Measurements from ENCODE around the gene KIF21A.

The KIF21A gene

GRCh38 chr12:39329018-39329417 lies 113.9 kb downstream of the KIF21A start:
- no peaks in the 10 kb centered on the region for H3K4me1 ChIP-seq (ENCODE audit: control insufficient read depth, low read depth, low read length)
- H3K18ac ChIP-seq (ENCODE audit: low read length): no peak overlapping the region
- no peaks in the 10 kb centered on the region for H3K79me1 ChIP-seq (ENCODE audit: low read length)
- no peak overlapping the region for H2BK15ac ChIP-seq (replicated peaks; ENCODE audit: low read depth)
- DNase-seq: no peak
- H2BK120ac ChIP-seq (ENCODE audit: low read depth, low read length): no peak overlapping the region
- H3K4me3 ChIP-seq (ENCODE audit: low read length): no peak overlapping the region
- no peaks in the 10 kb centered on the region for H3K79me2 ChIP-seq (ENCODE audit: control insufficient read depth, insufficient read depth, low read length)
- no peaks in the 10 kb centered on the region for H3K36me3 ChIP-seq (ENCODE audit: control insufficient read depth, insufficient read depth, low read length)
- H4K8ac ChIP-seq (ENCODE audit: low read depth, low read length): no peak overlapping the region
- H2BK5ac ChIP-seq (ENCODE audit: low read length): no peak overlapping the region
- H3K4ac ChIP-seq (ENCODE audit: low read depth, low read length): no peak overlapping the region
- no peak overlapping the region for H3K9ac ChIP-seq (ENCODE audit: low read length)
- no peak overlapping the region for H3K23ac ChIP-seq (ENCODE audit: low read length)
- no CpG with 5 or more reads among the region's 1 CpG for WGBS (ENCODE audit: extremely low coverage, insufficient coverage, low lambda C conversion rate)
- no peak overlapping the region for H3K27ac ChIP-seq (ENCODE audit: low read depth, low read length)
- H3K56ac ChIP-seq (ENCODE audit: low read length): no peak overlapping the region
- H3K4me2 ChIP-seq (ENCODE audit: low read length): no peak overlapping the region
- no peak overlapping the region for H2AK5ac ChIP-seq (ENCODE audit: low read length)
- H4K5ac ChIP-seq (ENCODE audit: low read length): no peak overlapping the region
- no peaks in the 10 kb centered on the region for H3K27me3 ChIP-seq (ENCODE audit: insufficient read depth, low read length, poor library complexity)

DNA sequence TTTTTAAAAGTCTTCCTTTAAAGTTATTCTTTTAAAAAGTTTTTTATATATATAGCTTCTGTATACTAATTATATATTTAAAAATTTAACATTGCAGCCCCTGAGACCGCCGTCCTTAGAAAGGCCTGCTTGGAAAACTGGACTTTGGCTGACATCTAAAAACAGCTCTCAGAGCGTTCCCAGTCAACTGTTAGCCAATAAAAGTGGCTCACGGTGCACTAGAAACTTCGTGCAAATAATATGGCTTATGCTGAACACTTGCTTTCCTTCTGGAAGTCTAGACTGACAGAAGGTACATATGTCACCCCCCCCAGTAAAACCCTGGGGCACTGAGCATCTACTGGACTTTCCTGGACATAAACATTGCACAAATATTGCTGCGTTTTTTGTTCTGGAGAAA lies 115.0 kb downstream of the KIF21A start:
- Histone ChIP-seq H3K27me3 (ENCODE audit: insufficient read depth, low read length, poor library complexity) (no peaks in the 10 kb centered on the region), H2BK5ac (ENCODE audit: low read length) (no peak overlapping the region), H3K4me2 (ENCODE audit: low read length) (no peak overlapping the region), H3K4me1 (ENCODE audit: control insufficient read depth, low read depth, low read length) (no peaks in the 10 kb centered on the region), H3K56ac (ENCODE audit: low read length) (no peak overlapping the region), H4K8ac (ENCODE audit: low read depth, low read length) (no peak overlapping the region), H3K79me2 (ENCODE audit: control insufficient read depth, insufficient read depth, low read length) (no peaks in the 10 kb centered on the region), H3K4ac (ENCODE audit: low read depth, low read length) (no peak overlapping the region), H2BK120ac (ENCODE audit: low read depth, low read length) (no peak overlapping the region), H3K23ac (ENCODE audit: low read length) (no peak overlapping the region), H3K4me3 (ENCODE audit: low read length) (no peak overlapping the region), H3K36me3 (ENCODE audit: control insufficient read depth, insufficient read depth, low read length) (no peaks in the 10 kb centered on the region), H3K27ac (ENCODE audit: low read depth, low read length) (no peak overlapping the region), H2AK5ac (ENCODE audit: low read length) (no peak overlapping the region), H3K9ac (ENCODE audit: low read length) (no peak overlapping the region), H3K18ac (ENCODE audit: low read length) (no peak overlapping the region), H2BK15ac (replicated peaks; ENCODE audit: low read depth) (no peak overlapping the region), H4K5ac (ENCODE audit: low read length) (no peak overlapping the region), H3K79me1 (ENCODE audit: low read length) (no peaks in the 10 kb centered on the region)
- no peak for DNase-seq
- WGBS (ENCODE audit: extremely low coverage, insufficient coverage, low lambda C conversion rate): no CpG with 5 or more reads among the region's 6 CpGs

- H3K79me1 ChIP-seq (ENCODE audit: low read length): no peaks in the 10 kb centered on the region
- no peak overlapping the region for H2BK15ac ChIP-seq (replicated peaks; ENCODE audit: low read depth)
- H3K27ac ChIP-seq (ENCODE audit: low read depth, low read length): no peak overlapping the region
- no peak overlapping the region for H3K23ac ChIP-seq (ENCODE audit: low read length)
- H4K8ac ChIP-seq (ENCODE audit: low read depth, low read length): no peak overlapping the region
- no peak overlapping the region for H2AK5ac ChIP-seq (ENCODE audit: low read length)
- H3K4me1 ChIP-seq (ENCODE audit: control insufficient read depth, low read depth, low read length): no peaks in the 10 kb centered on the region
- H2BK5ac ChIP-seq (ENCODE audit: low read length): no peak overlapping the region
- H3K18ac ChIP-seq (ENCODE audit: low read length): no peak overlapping the region
- no peak overlapping the region for H3K56ac ChIP-seq (ENCODE audit: low read length)
- no peaks in the 10 kb centered on the region for H3K36me3 ChIP-seq (ENCODE audit: control insufficient read depth, insufficient read depth, low read length)
- H3K4me3 ChIP-seq (ENCODE audit: low read length): no peak overlapping the region
- no peak overlapping the region for H3K4me2 ChIP-seq (ENCODE audit: low read length)
- no peak overlapping the region for H3K4ac ChIP-seq (ENCODE audit: low read depth, low read length)
- H3K79me2 ChIP-seq (ENCODE audit: control insufficient read depth, insufficient read depth, low read length): no peaks in the 10 kb centered on the region
- no peak overlapping the region for H2BK120ac ChIP-seq (ENCODE audit: low read depth, low read length)
- WGBS (ENCODE audit: extremely low coverage, insufficient coverage, low lambda C conversion rate): no CpG with 5 or more reads among the region's 1 CpG
- H3K27me3 ChIP-seq (ENCODE audit: insufficient read depth, low read length, poor library complexity): no peaks in the 10 kb centered on the region
- H4K5ac ChIP-seq (ENCODE audit: low read length): no peak overlapping the region
- no peak overlapping the region for H3K9ac ChIP-seq (ENCODE audit: low read length)
- DNase-seq: peak; percentile 13
Measured at GRCh38 chr12:39327510-39327909, 115.4 kb downstream of the KIF21A start.

DNA sequence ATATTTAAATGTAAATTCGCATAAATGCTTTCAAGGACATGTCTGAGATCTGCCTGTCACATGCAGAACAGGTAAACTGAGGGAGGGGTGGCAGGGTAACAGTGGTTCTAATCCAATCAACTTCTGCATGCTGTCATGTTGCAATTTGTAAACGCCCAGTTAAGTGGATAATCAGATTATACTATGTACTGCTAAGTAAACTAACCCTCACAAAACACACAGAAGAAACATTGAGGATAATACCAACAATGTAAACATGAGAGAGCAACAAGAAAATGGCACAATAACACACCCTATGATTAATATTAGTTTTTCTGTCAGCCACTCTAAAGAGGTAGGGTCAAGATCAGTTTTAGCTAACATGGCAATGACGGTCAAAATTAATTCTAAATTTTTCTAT lies 123.7 kb downstream of the KIF21A start:
- WGBS (ENCODE audit: extremely low coverage, insufficient coverage, low lambda C conversion rate): no CpG with 5 or more reads among the region's 3 CpGs

DNA sequence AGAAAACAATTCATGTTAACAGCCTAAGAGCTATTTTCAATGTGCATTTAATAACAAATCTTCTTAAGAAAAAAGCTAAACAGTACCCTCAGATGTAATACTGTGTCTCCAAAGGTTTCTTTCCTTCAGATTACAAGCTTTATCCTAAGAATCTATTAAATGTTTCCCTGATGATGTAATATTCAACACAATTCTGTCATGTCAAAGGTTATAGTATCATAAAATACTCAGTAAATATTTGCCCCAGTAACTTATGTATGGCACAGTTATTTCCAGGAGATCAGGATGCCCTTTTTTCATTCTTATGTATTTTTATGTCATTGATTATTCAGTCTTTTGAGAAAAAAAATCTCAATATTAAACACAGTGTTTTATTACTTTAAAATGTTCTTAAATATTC lies 128.4 kb downstream of the KIF21A start:
- no peak overlapping the region for H3K18ac ChIP-seq (ENCODE audit: low read length)
- no peaks in the 10 kb centered on the region for H3K79me1 ChIP-seq (ENCODE audit: low read length)
- no peak overlapping the region for H3K4me2 ChIP-seq (ENCODE audit: low read length)
- H3K23ac ChIP-seq (ENCODE audit: low read length): no peak overlapping the region
- H3K4me3 ChIP-seq (ENCODE audit: low read length): no peak overlapping the region
- no peak overlapping the region for H3K56ac ChIP-seq (ENCODE audit: low read length)
- no peaks in the 10 kb centered on the region for H3K79me2 ChIP-seq (ENCODE audit: control insufficient read depth, insufficient read depth, low read length)
- no peaks in the 10 kb centered on the region for H3K36me3 ChIP-seq (ENCODE audit: control insufficient read depth, insufficient read depth, low read length)
- H2BK15ac ChIP-seq (replicated peaks; ENCODE audit: low read depth): no peak overlapping the region
- H3K9ac ChIP-seq (ENCODE audit: low read length): no peak overlapping the region
- H3K4me1 ChIP-seq (ENCODE audit: control insufficient read depth, low read depth, low read length): no peaks in the 10 kb centered on the region
- DNase-seq: no peak
- H4K5ac ChIP-seq (ENCODE audit: low read length): no peak overlapping the region
- no peak overlapping the region for H2BK5ac ChIP-seq (ENCODE audit: low read length)
- H3K27me3 ChIP-seq (ENCODE audit: insufficient read depth, low read length, poor library complexity): no peaks in the 10 kb centered on the region
- no peak overlapping the region for H2AK5ac ChIP-seq (ENCODE audit: low read length)
- H2BK120ac ChIP-seq (ENCODE audit: low read depth, low read length): no peak overlapping the region
- H3K4ac ChIP-seq (ENCODE audit: low read depth, low read length): no peak overlapping the region
- H4K8ac ChIP-seq (ENCODE audit: low read depth, low read length): no peak overlapping the region
- H3K27ac ChIP-seq (ENCODE audit: low read depth, low read length): no peak overlapping the region

More for the DNA sequence above, 123.7 kb downstream of the KIF21A start:
- no peak overlapping the region for H2BK120ac ChIP-seq (ENCODE audit: low read depth, low read length)
- no peaks in the 10 kb centered on the region for H3K4me1 ChIP-seq (ENCODE audit: control insufficient read depth, low read depth, low read length)
- H3K36me3 ChIP-seq (ENCODE audit: control insufficient read depth, insufficient read depth, low read length): no peaks in the 10 kb centered on the region
- no peak overlapping the region for H3K4ac ChIP-seq (ENCODE audit: low read depth, low read length)
- no peak overlapping the region for H2BK5ac ChIP-seq (ENCODE audit: low read length)
- no peak overlapping the region for H3K9ac ChIP-seq (ENCODE audit: low read length)
- no peak overlapping the region for H3K18ac ChIP-seq (ENCODE audit: low read length)
- no peak overlapping the region for H3K4me3 ChIP-seq (ENCODE audit: low read length)
- H3K27me3 ChIP-seq (ENCODE audit: insufficient read depth, low read length, poor library complexity): no peaks in the 10 kb centered on the region
- H3K4me2 ChIP-seq (ENCODE audit: low read length): no peak overlapping the region
- H4K8ac ChIP-seq (ENCODE audit: low read depth, low read length): no peak overlapping the region
- H3K23ac ChIP-seq (ENCODE audit: low read length): no peak overlapping the region
- H3K27ac ChIP-seq (ENCODE audit: low read depth, low read length): no peak overlapping the region
- H4K5ac ChIP-seq (ENCODE audit: low read length): no peak overlapping the region
- no peaks in the 10 kb centered on the region for H3K79me1 ChIP-seq (ENCODE audit: low read length)
- no peak for DNase-seq
- no peak overlapping the region for H2AK5ac ChIP-seq (ENCODE audit: low read length)
- no peak overlapping the region for H2BK15ac ChIP-seq (replicated peaks; ENCODE audit: low read depth)
- H3K79me2 ChIP-seq (ENCODE audit: control insufficient read depth, insufficient read depth, low read length): no peaks in the 10 kb centered on the region
- H3K56ac ChIP-seq (ENCODE audit: low read length): no peak overlapping the region

GRCh38 chr12:39309516-39309915 lies 133.4 kb downstream of the KIF21A start:
- Histone ChIP-seq H3K9ac (ENCODE audit: low read length) (no peak overlapping the region), H3K4me2 (ENCODE audit: low read length) (no peak overlapping the region), H2BK120ac (ENCODE audit: low read depth, low read length) (no peak overlapping the region), H3K27ac (ENCODE audit: low read depth, low read length) (no peak overlapping the region), H3K23ac (ENCODE audit: low read length) (no peak overlapping the region), H3K4me1 (ENCODE audit: control insufficient read depth, low read depth, low read length) (no peaks in the 10 kb centered on the region), H3K4ac (ENCODE audit: low read depth, low read length) (no peak overlapping the region), H3K4me3 (ENCODE audit: low read length) (no peak overlapping the region), H3K18ac (ENCODE audit: low read length) (no peak overlapping the region), H2BK15ac (replicated peaks; ENCODE audit: low read depth) (no peak overlapping the region), H2BK5ac (ENCODE audit: low read length) (no peak overlapping the region), H3K79me1 (ENCODE audit: low read length) (no peaks in the 10 kb centered on the region), H2AK5ac (ENCODE audit: low read length) (no peak overlapping the region), H3K27me3 (ENCODE audit: insufficient read depth, low read length, poor library complexity) (no peaks in the 10 kb centered on the region), H3K36me3 (ENCODE audit: control insufficient read depth, insufficient read depth, low read length) (no peaks in the 10 kb centered on the region), H4K8ac (ENCODE audit: low read depth, low read length) (no peak overlapping the region), H3K79me2 (ENCODE audit: control insufficient read depth, insufficient read depth, low read length) (no peaks in the 10 kb centered on the region), H4K5ac (ENCODE audit: low read length) (no peak overlapping the region), H3K56ac (ENCODE audit: low read length) (no peak overlapping the region)
- DNase-seq: no peak
- no CpG with 5 or more reads among the region's 4 CpGs for WGBS (ENCODE audit: extremely low coverage, insufficient coverage, low lambda C conversion rate)
